DMS53 treated with DMSO at 0.1 percent for 48 hours (cell line): Measurements from ENCODE around the gene LUZP1.

Experiments used
- DNase-seq: peaks from one replicate; lab custom pipeline; 2025; ENCODE audit not compliant: unreplicated experiment; lab: John Stamatoyannopoulos, UW

LUZP1 gene

GRCh38 chr1:23118957-23119792, 49.5 kb downstream of the LUZP1 start:
- no peak for DNase-seq

- no peak for DNase-seq
These were observed 50.2 kb downstream of the LUZP1 start for GRCh38 chr1:23118407-23118806.

- DNase-seq = no peak
These were observed 51.5 kb downstream of the LUZP1 start for GRCh38 chr1:23116921-23117699.

GRCh38 chr1:23116216-23116836, 52.3 kb downstream of the LUZP1 start:
- DNase-seq = no peak

- no peak for DNase-seq
These were observed 54.1 kb downstream of the LUZP1 start for GRCh38 chr1:23114424-23115079.

- no peak for DNase-seq
These were observed 56.8 kb downstream of the LUZP1 start for GRCh38 chr1:23111600-23112535.

- no peak for DNase-seq
These were observed 58.3 kb downstream of the LUZP1 start for GRCh38 chr1:23110391-23110790.

- DNase-seq = no peak
These were observed 59.6 kb downstream of the LUZP1 start for GRCh38 chr1:23108918-23109533.

- DNase-seq = no peak
These were observed 65.4 kb downstream of the LUZP1 start for GRCh38 chr1:23103001-23103889.

- no peak for DNase-seq
These were observed 66.4 kb downstream of the LUZP1 start for GRCh38 chr1:23102289-23102688.

- no peak for DNase-seq
These were observed 66.8 kb downstream of the LUZP1 start for GRCh38 chr1:23101887-23102286.

- DNase-seq = no peak
These were observed 67.4 kb downstream of the LUZP1 start for GRCh38 chr1:23101101-23101827.

GRCh38 chr1:23100074-23100748, 68.4 kb downstream of the LUZP1 start:
- DNase-seq = no peak

GRCh38 chr1:23099171-23099536, 69.5 kb downstream of the LUZP1 start:
- no peak for DNase-seq

- DNase-seq = peak; percentile 61
These were observed 70.0 kb downstream of the LUZP1 start for GRCh38 chr1:23098463-23099170.

GRCh38 chr1:23097316-23097715, 71.3 kb downstream of the LUZP1 start:
- no peak for DNase-seq

GRCh38 chr1:23092447-23092846, 76.2 kb downstream of the LUZP1 start:
- DNase-seq = no peak
